MM.1S (cell line): ENCODE data around the gene CSHL1.
"Not testable (repeated sequence)": the region's sequence is repeated elsewhere in the genome, so short reads cannot be mapped to it uniquely, and the experiment has no call there.

Experiments used
- DNase-seq: peaks from one replicate; pipeline ENCODE4 v3.0.0-alpha.2; 2015
- H2AFZ ChIP-seq: fragments of 300-600 bp; sonication (generic); 2 replicates; pipeline ENCODE4 v1.6.0; 2016; ENCODE audit warnings: antibody characterized with exemption, low read length
- H3F3A ChIP-seq: fragments of 300-600 bp; sonication (generic); 2 replicates; pipeline ENCODE4 v1.6.1; 2016; ENCODE audit warnings: mild to moderate bottlenecking, antibody characterized with exemption, low read length, moderate library complexity, mixed read lengths; ENCODE audit not compliant: insufficient read depth
- H3K27ac ChIP-seq: fragments of 300-600 bp; sonication (generic); 2 replicates; pipeline ENCODE4 v1.5.1; 2016; ENCODE audit warnings: mild to moderate bottlenecking, low read length
- H3K27me3 ChIP-seq: fragments of 300-600 bp; sonication (generic); replicated peaks from 2 replicates; pipeline ENCODE4 v1.6.0; 2016; ENCODE audit warnings: low read length; ENCODE audit not compliant: insufficient read depth
- H3K36me3 ChIP-seq: fragments of 300-600 bp; sonication (generic); replicated peaks from 2 replicates; pipeline ENCODE4 v1.6.1; 2016; ENCODE audit warnings: mild to moderate bottlenecking, low read length, mixed read lengths; ENCODE audit not compliant: insufficient read depth
- H3K4me1 ChIP-seq: fragments of 300-600 bp; sonication (generic); 2 replicates; pipeline ENCODE4 v1.6.1; 2016; ENCODE audit warnings: low read length, mixed read lengths
- H3K4me2 ChIP-seq: fragments of 300-600 bp; sonication (generic); 2 replicates; pipeline ENCODE4 v1.6.0; 2016; ENCODE audit warnings: low read depth, low read length
- H3K4me3 ChIP-seq: fragments of 300-600 bp; sonication (generic); 2 replicates; pipeline ENCODE4 v1.5.1; 2016; ENCODE audit warnings: low read length, mixed read lengths
- H3K79me2 ChIP-seq: fragments of 300-600 bp; sonication (generic); 2 replicates; pipeline ENCODE4 v1.6.1; 2016; ENCODE audit warnings: mixed run types, low read length, mixed read lengths
- H3K9ac ChIP-seq: fragments of 300-600 bp; sonication (generic); 2 replicates; pipeline ENCODE4 v1.6.1; 2016; ENCODE audit warnings: low read length, mixed read lengths
- H3K9me2 ChIP-seq: fragments of 300-600 bp; sonication (generic); replicated peaks from 2 replicates; pipeline ENCODE4 v1.6.1; 2016; ENCODE audit warnings: mild to moderate bottlenecking, low read length, mixed read lengths; ENCODE audit not compliant: insufficient read depth
- H3K9me3 ChIP-seq: fragments of 300-600 bp; sonication (generic); replicated peaks from 2 replicates; pipeline ENCODE4 v1.6.1; 2016; ENCODE audit warnings: mild to moderate bottlenecking, low read length, mixed read lengths; ENCODE audit not compliant: insufficient read depth
- H4K20me1 ChIP-seq: fragments of 300-600 bp; sonication (generic); 2 replicates; pipeline ENCODE4 v1.6.1; 2016; ENCODE audit warnings: mild to moderate bottlenecking, low read length, moderate library complexity, mixed read lengths; ENCODE audit not compliant: insufficient read depth
- CTCF ChIP-seq: fragments of 300-600 bp; sonication (generic); IDR thresholded peaks from 2 replicates; pipeline ENCODE4 v1.5.1; 2016; ENCODE audit warnings: antibody characterized with exemption, low read length, mixed read lengths
- EZH2phosphoT487 ChIP-seq: fragments of 300-600 bp; sonication (generic); IDR thresholded peaks from 2 replicates; pipeline ENCODE4 v1.6.1; 2018; ENCODE audit warnings: antibody characterized with exemption, low read length

Gene CSHL1

GRCh38 chr17:63889026-63889848, 21.8 kb downstream of the CSHL1 start:
- not testable (repeated sequence) for H3F3A ChIP-seq, H3K27ac ChIP-seq, H3K79me2 ChIP-seq, H3K4me1 ChIP-seq, H3K27me3 ChIP-seq, H3K4me3 ChIP-seq, H3K9ac ChIP-seq, H3K9me2 ChIP-seq, H2AFZ ChIP-seq, H3K9me3 ChIP-seq, H4K20me1 ChIP-seq, H3K36me3 ChIP-seq
- peak; percentile 36 for TF ChIP-seq CTCF
- peak; percentile 56 for DNase-seq
- peak overlapping the region; percentile 39; the same call in 1 of the 2 replicates for H3K4me2 ChIP-seq

- not testable (repeated sequence) for H3K4me1 ChIP-seq, H3F3A ChIP-seq, H3K4me2 ChIP-seq, H3K9me2 ChIP-seq, H3K9me3 ChIP-seq, H2AFZ ChIP-seq, H4K20me1 ChIP-seq, H3K79me2 ChIP-seq, H3K9ac ChIP-seq, H3K4me3 ChIP-seq, H3K36me3 ChIP-seq, H3K27ac ChIP-seq, DNase-seq
- peaks cover 12% of the 10 kb centered on the region for H3K27me3 ChIP-seq
Observed at GRCh38 chr17:63885119-63885518, 25.9 kb downstream of the CSHL1 start.

- not testable (repeated sequence) for H3K4me2 ChIP-seq, H3K4me3 ChIP-seq, H4K20me1 ChIP-seq
Observed at GRCh38 chr17:63882626-63883126, 28.4 kb downstream of the CSHL1 start.

GRCh38 chr17:63881935-63882601, 29.0 kb downstream of the CSHL1 start, which contains the start of gene GH2:
Gene GH2, minus strand, starts transcription at chr17:63881944. Its CDS starts 143 bp downstream, at chr17:63881801.
- Histone ChIP-seq H4K20me1 (no peaks in the 10 kb centered on the region), H2AFZ (no peak within 1 kb of the TSS), H3K27me3 (peaks cover 20% of the 10 kb centered on the region), H3K36me3 (no peaks in the 10 kb centered on the region), H3K9ac (no peak within 1 kb of the TSS), H3K4me2 (0 out of 2 replicates have a peak within 1 kb of the TSS, but pooled peaks have one; percentile 5), H3K9me3 (no peaks in the 10 kb centered on the region), H3K27ac (no peak within 1 kb of the TSS), H3K9me2 (no peaks in the 10 kb centered on the region), H3F3A (no peaks in the 10 kb centered on the region), H3K4me3 (no peak within 1 kb of the TSS), H3K4me1 (no peaks in the 10 kb centered on the region), H3K79me2 (no peaks in the 10 kb centered on the region)
- DNase-seq = peak; percentile 53
- TF ChIP-seq CTCF (peak; percentile 54), EZH2phosphoT487 (no peak)

More at GRCh38 chr17:63882626-63883126, 28.4 kb downstream of the CSHL1 start:
- H3K27me3 ChIP-seq = peaks cover 20% of the 10 kb centered on the region
- H3K4me1 ChIP-seq, H2AFZ ChIP-seq, H3K9me2 ChIP-seq, H3K27ac ChIP-seq, H3K9me3 ChIP-seq, H3K79me2 ChIP-seq, DNase-seq, H3K36me3 ChIP-seq, H3F3A ChIP-seq, H3K9ac ChIP-seq: not testable (repeated sequence)

- not testable (repeated sequence) for H3K9me3 ChIP-seq, H3K36me3 ChIP-seq, H3K79me2 ChIP-seq, H3K9ac ChIP-seq, DNase-seq, H3K4me1 ChIP-seq, H3K4me3 ChIP-seq, H2AFZ ChIP-seq, H3K4me2 ChIP-seq, H3K27ac ChIP-seq, H4K20me1 ChIP-seq, H3F3A ChIP-seq, H3K9me2 ChIP-seq
- H3K27me3 ChIP-seq = peaks cover 20% of the 10 kb centered on the region
Observed at GRCh38 chr17:63881337-63881736, 29.7 kb downstream of the CSHL1 start.
